SK-N-MC (cell line): ENCODE measurements around the gene LMO3.
"Not testable (repeated sequence)": the region's sequence is repeated elsewhere in the genome, so short reads cannot be mapped to it uniquely, and the experiment has no call there.

Experiments used
- EZH2 ChIP-seq: fragments of 200-600 bp; sonication (generic); IDR thresholded peaks from one replicate; pipeline ENCODE4 v1.6.1; 2017; ENCODE audit warnings: antibody characterized with exemption
- FOXP2 ChIP-seq: optimal IDR thresholded peaks from 2 replicates; pipeline ENCODE3; 2011; ENCODE audit warnings: mild to moderate bottlenecking, moderate library complexity; ENCODE audit not compliant: insufficient read depth; ENCODE audit errors: extremely low read length, control extremely low read depth
- POLR2AphosphoS5 ChIP-seq: IDR thresholded peaks from 2 replicates; pipeline ENCODE4 v1.6.1; 2012; ENCODE audit warnings: mild to moderate bottlenecking, low read depth, low read length, borderline replicate concordance

DNA sequence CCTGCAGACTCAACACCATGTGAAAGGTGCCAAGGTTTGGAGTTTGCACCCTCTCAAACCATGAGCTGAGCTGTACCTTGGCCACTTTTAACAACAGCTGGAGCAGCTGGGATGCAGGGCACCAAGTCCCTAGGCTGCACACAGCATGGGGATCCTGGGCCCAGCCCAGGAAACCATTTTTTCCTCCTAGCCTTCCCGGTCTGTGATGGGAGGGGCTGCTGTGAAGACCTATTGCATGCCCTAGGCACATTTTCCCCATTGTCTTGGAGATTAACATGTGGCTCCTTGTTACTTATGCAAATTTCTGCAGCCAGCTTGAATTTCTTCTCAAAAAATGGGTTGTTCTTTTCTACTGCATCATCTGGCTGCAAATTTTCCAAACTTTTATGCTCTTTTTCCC is 68.3 kb downstream of the LMO3 start:
- TF ChIP-seq POLR2AphosphoS5, EZH2, FOXP2: not testable (repeated sequence)
